Right lobe of liver (tissue), 6 donors: ENCODE results near the gene CDC42BPB. TPM values are rescaled to one million over a fixed set of nuclear protein-coding genes. Genes with fewer than 3 reads are reported as not detected.

ENCODE experiments used
- ATAC-seq, 4 donors: fragments of 200-7000 bp; cut with Tn5 transposase; one replicate each; pipeline ENCODE4 v1.9.1; 2020; ENCODE audit warnings: mild to moderate bottlenecking in 4 of 4, moderate library complexity in 4 of 4
- DNase-seq, 3 donors: peaks; one replicate each; pipeline ENCODE4 v3.0.0-alpha.2; 2020
- H3K27ac ChIP-seq, 3 donors: fragments of 200-600 bp; one replicate each; pipeline ENCODE4 v1.8.0; 2022
- H3K27me3 ChIP-seq, 2 donors: fragments of 200-600 bp; one replicate each; pipeline ENCODE4 v1.8.0; 2022
- H3K36me3 ChIP-seq, 4 donors: fragments of 200-600 bp; sonication (generic) in 1 of 4; one replicate each; pipeline versions ENCODE4 v1.5.1 to v1.8.0; 2017 to 2022; ENCODE audit warnings: control low read depth in 1 of 4
- H3K4me1 ChIP-seq, 4 donors: fragments of 200-600 bp; sonication (generic) in 1 of 4; one replicate each; pipeline versions ENCODE4 v1.5.1 to v1.8.0; 2017 to 2022; ENCODE audit warnings: control low read depth in 1 of 4
- H3K4me3 ChIP-seq, 3 donors: fragments of 200-600 bp; one replicate each; pipeline ENCODE4 v1.8.0; 2022
- H3K9me3 ChIP-seq, 4 donors: fragments of 200-600 bp; sonication (generic) in 1 of 4; one replicate each; pipeline versions ENCODE4 v1.5.1 to v1.8.0; 2017 to 2022; ENCODE audit warnings: control low read depth in 1 of 4
- CTCF ChIP-seq, 4 donors: fragments of 200-600 bp in 3 of 4; fragments of 450-650 bp in 1 of 4; IDR thresholded peaks; one replicate each; pipeline versions ENCODE4 v1.5.1 to v1.8.0; 2016 to 2022; ENCODE audit warnings: antibody characterized with exemption in 4 of 4, mild to moderate bottlenecking in 2 of 4
- POLR2A ChIP-seq: fragments of 450-650 bp; IDR thresholded peaks from one replicate; pipeline ENCODE4 v1.6.1; 2017; ENCODE audit warnings: antibody characterized with exemption, mild to moderate bottlenecking
- WGBS: methylation state at CpG from one replicate; pipeline ENCODE4 v1.1.6; 2018; ENCODE audit warnings: low coverage, low lambda C conversion rate; ENCODE audit not compliant: insufficient coverage; ENCODE audit errors: missing lambda C conversion rate; 5-methylcytosine and 5-hydroxymethylcytosine counted together
- intact Hi-C, 2 donors: fragments of 100-400 bp; cut with DNase I; formaldehyde crosslinking; loops; one replicate each; pipeline versions ENCODE4 v1.11.2 to v1.14.1; 2022
- total RNA-seq, 6 experiments: library from RNA; depleted of rRNA in 2 of 6; stranded (reverse); fragments of >200 nt in 2 of 6; fragmentation: NEBNext Ultra II Directional in 3 of 6; extraction: Animal tissue kit (Norgen Biotek cat#: 25700) in 3 of 6; gene quantifications; one replicate each; pipeline versions ENCODE4 v1.1.0 to v1.2.4, GENCODE V29; 2016 to 2023
- donor health status: DM: no; HTN: yes; CAD: no.
- donor health status: DM: no; HTN: no; CAD: no.
- donor health status: DM: no; HTN: no; CAD: no.
- donor health status: DM: no; HTN: yes; CAD: no.
- donor health status: DM: no; HTN: yes; CAD: no.

The CDC42BPB gene
- total RNA-seq, 6 experiments from 2014 or later: 38.4 to 55.5 (median 43.0) TPM

- DNase-seq (no peak), ATAC-seq (no peak)
- Histone ChIP-seq H3K36me3 (peaks cover 3 to 84% (median 37%) of the 10 kb centered on the region in 4 donors), H3K4me1 (no peaks in the 10 kb centered on the region), H3K27ac (no peak overlapping the region), H3K9me3 (no peaks in the 10 kb centered on the region), H3K27me3 (no peaks in the 10 kb centered on the region), H3K4me3 (no peak overlapping the region)
- 73% methylated on average over 8 of the region's 8 CpGs for WGBS
- no peak for TF ChIP-seq POLR2A
- TF ChIP-seq CTCF (IDR thresholded peaks at IDR 0.05): no peak
- intact Hi-C loops: no loop called here
Measured at GRCh38 chr14:102955636-102956408, 101.5 kb downstream of the CDC42BPB start.

- H3K27me3 ChIP-seq: no peaks in the 10 kb centered on the region
- DNase-seq: no peak
- WGBS: 83% methylated on average over 7 of the region's 18 CpGs
- H3K4me3 ChIP-seq: no peak overlapping the region
- ATAC-seq: no peak
- no peak overlapping the region for H3K27ac ChIP-seq
- H3K9me3 ChIP-seq: no peaks in the 10 kb centered on the region
- intact Hi-C loops: no loop called here
- H3K4me1 ChIP-seq: peaks cover 0 to 10% (median 1%) of the 10 kb centered on the region in 4 donors
- TF ChIP-seq POLR2A (no peak), CTCF (IDR thresholded peaks at IDR 0.05) (no peak)
- peaks cover under 1 to 86% (median 41%) of the 10 kb centered on the region in 4 donors for H3K36me3 ChIP-seq
Measured at GRCh38 chr14:102954081-102954789, 103.1 kb downstream of the CDC42BPB start.

- ATAC-seq (no peak), DNase-seq (no peak)
- 80% methylated on average over 8 of the region's 15 CpGs for WGBS
- H3K4me3 ChIP-seq: no peak overlapping the region
- H3K27ac ChIP-seq: no peak overlapping the region
- H3K27me3 ChIP-seq: no peaks in the 10 kb centered on the region
- H3K9me3 ChIP-seq: no peaks in the 10 kb centered on the region
- peaks cover 0 to 83% (median 38%) of the 10 kb centered on the region in 4 donors for H3K36me3 ChIP-seq
- intact Hi-C loops: no loop called here
- TF ChIP-seq CTCF (IDR thresholded peaks at IDR 0.05): no peak
- TF ChIP-seq POLR2A: no peak
- peaks cover 0 to 10% (median 1%) of the 10 kb centered on the region in 4 donors for H3K4me1 ChIP-seq
Measured at GRCh38 chr14:102953100-102953499, 104.2 kb downstream of the CDC42BPB start.

GRCh38 chr14:102952276-102952675, 105.1 kb downstream of the CDC42BPB start:
- intact Hi-C loops: no loop called here
- no peak overlapping the region for H3K27ac ChIP-seq
- no peak for TF ChIP-seq CTCF (IDR thresholded peaks at IDR 0.05)
- TF ChIP-seq POLR2A: no peak
- H3K9me3 ChIP-seq: no peaks in the 10 kb centered on the region
- DNase-seq (no peak), ATAC-seq (no peak)
- WGBS: no CpG with 5 or more reads among the region's 6 CpGs
- H3K4me1 ChIP-seq: peaks cover 0 to 10% (median 1%) of the 10 kb centered on the region in 4 donors
- no peak overlapping the region for H3K4me3 ChIP-seq
- H3K27me3 ChIP-seq: no peaks in the 10 kb centered on the region
- peaks cover 3 to 80% (median 38%) of the 10 kb centered on the region in 4 donors for H3K36me3 ChIP-seq
